ENCODE results near the gene SOAT2. TPM values are rescaled to one million over a fixed set of nuclear protein-coding genes. Genes with fewer than 3 reads are reported as not detected.
"Not testable (repeated sequence)": the region's sequence is repeated elsewhere in the genome, so short reads cannot be mapped to it uniquely, and the experiment has no call there.

The SOAT2 gene
- total and polyA plus RNA-seq, 5 experiments from 2014 or later, result 0.42 to 0.80 (median 0.71) TPM

DNA sequence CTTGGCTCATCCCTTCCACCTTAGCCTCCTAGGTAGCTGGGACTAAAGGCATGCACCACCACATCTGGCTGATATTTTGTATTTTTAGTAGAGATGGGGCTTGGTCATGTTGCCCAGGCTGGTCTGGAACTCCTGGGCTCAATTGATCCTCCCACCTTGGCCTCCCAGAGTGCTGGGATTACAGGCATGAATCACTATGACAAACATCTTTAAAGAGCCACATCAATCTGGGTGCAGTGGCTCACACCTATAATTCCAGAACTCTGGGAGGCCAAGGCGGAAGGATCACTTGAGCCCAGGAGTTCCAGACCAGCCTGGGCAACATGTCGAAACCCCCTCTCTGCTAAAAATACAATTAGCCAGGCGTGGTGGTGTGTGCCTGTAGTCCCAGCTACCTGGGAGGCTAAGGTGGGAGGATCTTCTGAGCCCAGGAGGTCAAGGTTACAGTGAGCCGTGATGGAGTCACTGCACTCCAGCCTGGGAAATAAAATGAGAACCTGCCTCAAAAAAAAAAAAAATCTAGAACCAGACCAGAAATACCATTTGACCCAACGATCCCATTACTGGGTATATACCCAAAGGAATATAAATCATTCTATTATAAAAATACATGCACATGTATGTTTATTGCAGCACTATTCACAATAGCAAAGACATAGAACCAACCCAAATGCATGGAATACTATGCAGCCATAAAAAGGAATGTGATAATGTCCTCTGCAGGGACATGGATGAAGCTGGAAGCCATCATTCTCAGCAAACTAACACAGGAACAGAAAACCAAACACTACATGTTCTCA lies 8.3 kb upstream of the SOAT2 start:
- not testable (repeated sequence) for ATAC-seq, H3K36me3 Mint-ChIP-seq, H3K27me3 Mint-ChIP-seq, H3K9me3 Mint-ChIP-seq, DNase-seq
- POLR2A ChIA-PET, result interaction anchor here (0.9 to 4.7 kb wide), 4 partner anchors 8 to 86 kb away, joined by 3 to 26 read pairs (median 6); partner anchors contain the start of genes CSAD, SOAT2, SPRYD3 and ZNF740
- H3K27ac Mint-ChIP-seq, result peak overlapping the region in 1 of 10 donors; percentile 31
- peak overlapping the region in 2 of 10 donors; percentile 44 to 53 for H3K4me3 Mint-ChIP-seq
- H3K4me1 Mint-ChIP-seq, result peaks cover 27 to 42% (median 33%) of the 10 kb centered on the region in 4 donors

DNA sequence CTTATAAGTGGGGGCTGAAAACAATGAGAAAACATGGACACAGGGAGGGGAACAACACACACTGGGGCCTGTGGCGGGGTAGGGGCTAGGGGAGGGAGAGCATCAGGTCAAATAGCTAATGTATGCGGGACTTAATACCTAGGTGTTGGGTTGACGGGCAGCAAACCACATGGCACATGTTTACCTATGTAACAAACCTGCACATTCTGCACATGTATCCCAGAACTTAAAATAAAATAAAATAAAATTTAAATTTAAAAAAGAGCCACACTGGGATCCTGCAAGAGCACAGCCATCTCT lies 7.7 kb upstream of the SOAT2 start:
- Mint-ChIP-seq H3K4me3 (peak overlapping the region in 2 of 10 donors; percentile 44 to 53), H3K4me1 (peaks cover 27 to 42% (median 36%) of the 10 kb centered on the region in 4 donors), H3K27ac (peak overlapping the region in 2 of 10 donors; percentile 18 to 31)
- not testable (repeated sequence) for ATAC-seq, DNase-seq, H3K27me3 Mint-ChIP-seq, H3K9me3 Mint-ChIP-seq, H3K36me3 Mint-ChIP-seq
- POLR2A ChIA-PET, result interaction anchor here (1.1 to 4.7 kb wide), 2 partner anchors 16 to 85 kb away, joined by 3 to 26 read pairs; partner anchors contain the start of genes CSAD, SPRYD3 and ZNF740

DNA sequence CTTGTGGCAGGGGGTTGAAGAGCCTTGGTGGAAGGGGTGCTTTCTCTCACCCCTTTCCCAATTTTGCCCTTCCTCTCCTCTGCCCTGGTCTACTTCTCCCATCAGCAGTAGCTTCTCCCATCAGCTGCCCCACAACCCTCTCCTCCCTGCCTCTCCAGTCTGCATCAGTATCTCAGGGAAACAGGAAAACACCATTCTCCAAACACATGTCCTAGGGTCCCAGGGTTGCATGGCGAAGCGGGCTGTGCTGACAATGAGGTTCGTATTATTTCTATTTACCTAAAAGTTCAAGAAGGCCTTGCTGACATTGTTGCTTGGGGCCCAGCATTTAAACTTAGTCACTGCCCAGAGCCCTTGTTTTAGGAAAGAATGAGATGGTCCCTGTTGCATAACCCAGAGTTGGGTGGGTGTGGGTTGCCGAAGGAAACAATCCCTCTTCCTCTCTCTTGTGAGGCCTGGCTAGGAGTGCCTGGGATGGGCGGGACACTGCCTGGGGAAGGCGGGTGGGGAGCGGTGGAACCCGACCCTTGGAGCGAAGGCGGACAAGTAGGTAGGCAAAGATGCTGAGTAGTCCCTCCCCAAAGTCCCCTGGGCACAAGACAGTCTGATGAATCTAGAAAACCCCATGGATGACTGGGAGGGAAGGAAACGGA lies 7.1 kb upstream of the SOAT2 start:
- peak overlapping the region in 8 of 10 donors; percentile 24 to 92 (median 49) for H3K4me3 Mint-ChIP-seq
- peaks cover 0 to 2% (median 0%) of the 10 kb centered on the region in 3 donors for H3K36me3 Mint-ChIP-seq
- H3K27ac Mint-ChIP-seq, result peak overlapping the region in 7 of 10 donors; percentile 36 to 82 (median 53)
- H3K9me3 Mint-ChIP-seq, result no peaks in the 10 kb centered on the region
- H3K27me3 Mint-ChIP-seq, result peaks cover 0 to 3% (median 0%) of the 10 kb centered on the region in 5 donors
- no peak for ATAC-seq
- POLR2A ChIA-PET, result interaction anchor here (1.1 to 4.9 kb wide), 3 partner anchors 16 to 85 kb away, joined by 3 to 58 read pairs (median 26); partner anchors contain the start of genes CSAD, SPRYD3 and ZNF740
- peaks cover 27 to 42% (median 38%) of the 10 kb centered on the region in 4 donors for H3K4me1 Mint-ChIP-seq
- DNase-seq, result no peak

DNA sequence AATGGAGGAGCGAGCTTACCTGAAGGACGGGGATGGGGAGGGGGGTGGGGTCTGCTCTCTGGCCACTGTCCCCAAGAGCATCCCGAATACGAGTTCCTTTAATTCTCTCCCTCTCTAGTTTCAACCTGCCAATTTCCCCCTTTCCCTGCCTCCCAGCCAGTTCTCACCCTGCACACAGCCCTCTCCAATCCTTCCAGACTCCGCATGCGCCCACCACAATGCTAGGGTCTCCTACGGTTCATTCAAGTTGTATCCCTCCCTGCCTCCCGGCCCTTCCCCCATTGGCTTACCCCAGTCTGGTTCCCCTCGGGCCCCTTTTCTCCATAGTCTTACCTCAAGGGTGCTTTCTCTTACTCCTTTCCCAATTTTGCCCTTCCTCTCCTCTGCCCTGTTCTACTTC lies 6.5 kb upstream of the SOAT2 start:
- Mint-ChIP-seq H3K27ac (peak overlapping the region; percentile 47 to 87 (median 75)), H3K9me3 (no peaks in the 10 kb centered on the region), H3K4me1 (peaks cover 27 to 42% (median 41%) of the 10 kb centered on the region in 4 donors), H3K27me3 (peaks cover 0 to 1% (median 0%) of the 10 kb centered on the region in 5 donors), H3K4me3 (peak overlapping the region; percentile 70 to 92 (median 82)), H3K36me3 (peaks cover 0 to 2% (median 0%) of the 10 kb centered on the region in 3 donors)
- DNase-seq (no peak), ATAC-seq (no peak)
- POLR2A ChIA-PET, result interaction anchor here (4.9 kb wide), 1 partner anchor 17 kb away, joined by 58 read pairs; the partner anchor contains the start of gene SPRYD3

DNA sequence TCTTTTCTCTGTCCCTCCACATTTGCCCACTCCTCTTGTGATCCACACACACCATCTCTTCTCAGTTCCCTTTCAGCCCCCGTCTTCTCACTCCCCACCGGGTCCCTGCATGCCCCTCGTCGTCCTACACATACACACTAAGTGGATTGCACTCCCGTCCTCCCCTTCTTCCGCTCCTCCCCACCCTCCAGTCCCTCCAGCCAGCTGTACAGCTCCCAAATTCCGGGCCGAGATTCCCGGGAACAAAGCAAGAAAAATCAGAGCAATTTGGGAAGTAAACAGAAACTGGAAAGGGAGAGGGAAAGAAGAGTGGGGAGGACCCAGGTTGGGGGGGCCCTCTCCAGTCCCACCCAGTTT lies 6.1 kb upstream of the SOAT2 start:
- Mint-ChIP-seq H3K4me3 (peak overlapping the region; percentile 70 to 92 (median 82)), H3K36me3 (peaks cover 0 to 2% (median 0%) of the 10 kb centered on the region in 3 donors), H3K27ac (peak overlapping the region; percentile 47 to 87 (median 75)), H3K27me3 (peaks cover 0 to 1% (median 0%) of the 10 kb centered on the region in 5 donors), H3K9me3 (no peaks in the 10 kb centered on the region), H3K4me1 (peaks cover 29 to 47% (median 45%) of the 10 kb centered on the region in 4 donors)
- POLR2A ChIA-PET, result interaction anchor here (1.6 to 4.9 kb wide), 4 partner anchors 18 to 50 kb away, joined by 6 to 58 read pairs (median 21); partner anchors contain the start of gene SPRYD3
- DNase-seq, result no peak
- ATAC-seq, result no peak

DNA sequence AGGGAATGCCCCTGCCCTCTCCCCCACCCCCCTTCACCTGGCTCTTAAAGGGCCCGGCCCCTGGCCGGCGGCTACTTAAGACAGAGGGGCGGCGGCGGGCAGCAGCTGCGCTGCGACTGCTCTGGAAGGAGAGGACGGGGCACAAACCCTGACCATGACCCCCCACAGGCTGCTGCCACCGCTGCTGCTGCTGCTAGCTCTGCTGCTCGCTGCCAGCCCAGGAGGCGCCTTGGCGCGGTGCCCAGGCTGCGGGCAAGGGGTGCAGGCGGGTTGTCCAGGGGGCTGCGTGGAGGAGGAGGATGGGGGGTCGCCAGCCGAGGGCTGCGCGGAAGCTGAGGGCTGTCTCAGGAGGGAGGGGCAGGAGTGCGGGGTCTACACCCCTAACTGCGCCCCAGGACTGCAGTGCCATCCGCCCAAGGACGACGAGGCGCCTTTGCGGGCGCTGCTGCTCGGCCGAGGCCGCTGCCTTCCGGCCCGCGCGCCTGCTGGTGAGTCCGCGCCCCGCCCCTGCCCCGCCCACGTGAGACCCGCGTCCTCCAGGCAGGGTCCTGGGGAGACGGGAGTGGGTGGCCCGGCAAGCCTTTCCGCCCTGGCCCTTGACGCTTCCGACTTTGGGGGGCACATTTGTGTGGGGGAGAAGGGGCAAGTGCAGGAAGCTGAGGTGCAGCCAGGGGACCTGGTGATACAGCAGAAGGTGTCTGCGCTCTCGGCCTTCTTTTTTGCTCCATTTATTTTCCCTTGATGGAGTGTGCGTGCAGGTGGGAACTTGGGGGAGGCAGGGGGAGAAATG lies 5.5 kb upstream of the SOAT2 start, which contains the start of gene IGFBP6:
TSS of gene IGFBP6 (plus strand) at position 104 of the 790 bp plus-strand sequence. CDS start at position 155, 51 bp downstream.
- peaks cover 0 to 1% (median 0%) of the 10 kb centered on the region in 5 donors for H3K27me3 Mint-ChIP-seq
- ATAC-seq (peak; percentile 54 to 76), DNase-seq (peak; percentile 29 to 79 (median 60))
- H3K36me3 Mint-ChIP-seq, result peaks cover 0 to 2% (median 0%) of the 10 kb centered on the region in 3 donors
- no peaks in the 10 kb centered on the region for H3K9me3 Mint-ChIP-seq
- H3K4me3 Mint-ChIP-seq, result peak within 1 kb of the TSS; percentile 79 to 92 (median 86)
- peaks cover 33 to 52% (median 50%) of the 10 kb centered on the region in 4 donors for H3K4me1 Mint-ChIP-seq
- peak within 1 kb of the TSS; percentile 76 to 93 (median 84) for H3K27ac Mint-ChIP-seq
- POLR2A ChIA-PET, result interaction anchor here (0.7 to 4.9 kb wide), 9 partner anchors 13 to 227 kb away, joined by 3 to 58 read pairs (median 5); partner anchors contain the start of gene SPRYD3

DNA sequence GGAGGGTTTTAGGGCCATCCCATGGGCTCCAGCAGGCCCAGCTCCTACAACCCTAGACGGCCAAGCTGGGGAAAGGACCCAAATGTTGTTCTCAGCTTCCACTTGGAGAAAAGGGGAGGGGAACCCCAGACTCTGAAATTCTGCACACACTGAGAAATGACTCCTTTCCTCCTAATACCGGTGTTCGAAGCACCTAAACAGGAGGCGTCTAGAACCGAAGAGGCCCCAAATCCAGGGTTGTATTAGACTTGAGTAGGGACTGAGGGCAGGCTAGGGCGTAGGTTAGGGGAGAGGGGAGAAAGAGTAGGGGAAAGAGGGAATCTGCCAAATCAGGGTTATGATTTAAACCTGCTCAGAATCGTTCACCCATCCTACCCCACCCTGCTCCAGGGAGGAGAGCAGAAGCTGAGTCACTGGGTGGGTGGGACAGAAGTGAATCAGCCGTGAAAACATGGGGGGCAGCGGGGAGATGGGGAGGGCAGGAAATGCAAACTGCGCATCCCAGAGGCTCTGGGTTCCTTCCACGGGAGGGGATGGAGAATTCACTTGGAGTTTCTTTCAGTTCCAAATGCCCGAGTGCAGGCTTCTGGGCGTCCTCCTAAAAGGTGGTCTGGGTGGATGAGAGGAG lies 4.8 kb upstream of the SOAT2 start:
- peaks cover 0 to 2% (median 0%) of the 10 kb centered on the region in 3 donors for H3K36me3 Mint-ChIP-seq
- DNase-seq (peak in 1 of 10 donors; percentile 13), ATAC-seq (peak in 1 of 2 donors; percentile 6)
- H3K27ac Mint-ChIP-seq, result peak overlapping the region; percentile 76 to 93 (median 84)
- peaks cover 0 to 1% (median 0%) of the 10 kb centered on the region in 5 donors for H3K27me3 Mint-ChIP-seq
- peaks cover 40 to 59% (median 57%) of the 10 kb centered on the region in 4 donors for H3K4me1 Mint-ChIP-seq
- H3K9me3 Mint-ChIP-seq, result no peaks in the 10 kb centered on the region
- peak overlapping the region; percentile 79 to 91 (median 86) for H3K4me3 Mint-ChIP-seq
- POLR2A ChIA-PET, result interaction anchor here (0.7 to 4.9 kb wide), 10 partner anchors 14 to 227 kb away, joined by 3 to 58 read pairs (median 5); partner anchors contain the start of gene SPRYD3

DNA sequence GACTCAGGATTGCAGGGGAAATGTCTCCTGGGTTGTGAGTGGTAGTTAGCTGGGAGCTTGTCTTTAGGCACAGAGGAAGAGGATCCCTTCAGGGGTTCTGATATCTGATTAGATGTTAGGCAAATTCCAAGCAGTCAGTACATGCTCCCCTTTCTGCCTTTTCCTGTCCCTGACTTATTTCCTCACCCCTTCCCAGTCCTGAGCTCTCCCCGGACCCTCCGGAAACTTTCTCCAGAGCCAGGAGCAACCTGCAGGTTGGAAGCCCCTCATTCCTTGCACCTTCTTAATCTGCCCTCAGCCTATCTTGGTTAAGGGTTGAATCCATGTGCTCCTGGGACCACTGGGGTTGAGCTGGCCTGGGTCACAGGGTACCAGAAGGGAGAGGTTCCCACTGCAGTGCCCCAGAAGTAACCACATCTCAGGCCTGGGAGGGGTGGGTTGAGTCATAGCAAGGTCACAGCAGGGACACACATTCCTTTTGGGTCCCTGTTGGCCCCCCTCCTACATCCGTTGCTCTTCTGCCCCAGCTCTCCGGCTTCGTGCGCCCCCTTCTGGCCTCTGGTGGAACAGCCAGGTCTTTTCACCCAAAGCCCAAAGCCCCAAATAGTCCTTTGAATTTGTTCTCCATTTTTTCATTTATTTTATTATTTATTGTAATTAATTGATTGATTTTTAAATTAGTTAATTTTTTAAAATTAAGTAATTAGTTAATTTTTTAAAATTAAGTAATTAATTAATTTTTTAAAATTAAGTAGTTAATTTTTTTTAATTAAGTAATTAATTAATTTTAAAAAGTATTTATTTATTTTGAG lies 4.0 kb upstream of the SOAT2 start:
- H3K4me1 Mint-ChIP-seq, result peaks cover 38 to 62% (median 59%) of the 10 kb centered on the region in 4 donors
- POLR2A ChIA-PET, result interaction anchor here (0.5 to 4.9 kb wide), 9 partner anchors 20 to 140 kb away, joined by 3 to 58 read pairs (median 5); partner anchors contain the start of gene SPRYD3
- H3K27ac Mint-ChIP-seq, result peak overlapping the region; percentile 56 to 93 (median 82)
- DNase-seq, result peak; percentile 77 to 93 (median 86)
- ATAC-seq, result peak; percentile 33 to 39
- H3K36me3 Mint-ChIP-seq, result peaks cover 0 to 2% (median 0%) of the 10 kb centered on the region in 3 donors
- H3K27me3 Mint-ChIP-seq, result peaks cover 0 to 1% (median 0%) of the 10 kb centered on the region in 5 donors
- H3K9me3 Mint-ChIP-seq, result no peaks in the 10 kb centered on the region
- peak overlapping the region; percentile 79 to 91 (median 86) for H3K4me3 Mint-ChIP-seq

DNA sequence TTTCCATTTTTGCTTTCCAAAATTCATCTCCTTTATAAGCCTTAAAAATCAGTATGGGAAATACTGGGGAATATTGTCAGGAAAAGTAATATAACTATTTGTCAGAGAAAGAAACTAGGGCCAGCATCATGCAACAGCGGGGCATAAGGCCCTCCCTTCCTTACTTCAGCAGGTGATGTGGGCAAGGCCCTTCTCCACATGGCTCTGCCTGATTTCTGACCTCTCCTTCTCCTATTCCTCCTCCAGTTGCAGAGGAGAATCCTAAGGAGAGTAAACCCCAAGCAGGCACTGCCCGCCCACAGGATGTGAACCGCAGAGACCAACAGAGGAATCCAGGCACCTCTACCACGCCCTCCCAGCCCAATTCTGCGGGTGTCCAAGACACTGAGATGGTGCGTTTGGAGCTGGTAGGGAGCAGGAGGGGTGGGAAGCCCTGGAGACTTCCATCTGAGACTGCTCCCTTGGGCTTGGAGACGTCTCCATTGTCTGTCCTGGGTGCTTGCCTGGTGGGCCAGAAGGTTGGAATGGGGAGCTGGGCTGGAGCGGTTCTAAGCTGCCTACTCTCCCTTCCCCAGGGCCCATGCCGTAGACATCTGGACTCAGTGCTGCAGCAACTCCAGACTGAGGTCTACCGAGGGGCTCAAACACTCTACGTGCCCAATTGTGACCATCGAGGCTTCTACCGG lies 2.7 kb upstream of the SOAT2 start:
- ATAC-seq, result no peak
- Mint-ChIP-seq H3K27me3 (peaks cover 0 to 1% (median 0%) of the 10 kb centered on the region in 5 donors), H3K9me3 (no peaks in the 10 kb centered on the region), H3K4me1 (peaks cover 44 to 71% (median 68%) of the 10 kb centered on the region in 4 donors), H3K36me3 (no peaks in the 10 kb centered on the region), H3K4me3 (peak overlapping the region in 1 of 10 donors; percentile 4), H3K27ac (no peak overlapping the region)
- POLR2A ChIA-PET, result interaction anchor here (1.8 to 4.9 kb wide), 3 partner anchors 21 to 46 kb away, joined by 4 to 58 read pairs (median 7); partner anchors contain the start of gene SPRYD3
- DNase-seq, result no peak

DNA sequence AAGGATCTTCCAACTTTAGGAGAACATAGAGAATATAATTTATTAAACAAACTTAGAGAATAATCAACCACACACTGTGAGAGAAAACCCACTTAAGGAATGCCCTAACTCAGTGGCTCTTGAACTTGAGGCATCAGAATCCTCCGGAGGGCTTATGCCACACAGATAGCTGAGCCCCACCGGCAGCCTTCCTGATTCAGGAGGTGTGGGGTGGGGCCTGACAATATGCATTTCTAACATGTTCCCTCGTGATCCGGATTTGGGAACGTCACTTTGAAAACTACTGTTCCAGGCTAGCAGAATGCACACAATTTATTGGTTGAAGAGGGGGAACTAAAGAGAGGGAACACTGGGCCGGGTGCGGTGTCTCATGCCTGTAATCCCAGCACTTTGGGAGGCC lies 2.0 kb upstream of the SOAT2 start:
- peak overlapping the region in 6 of 10 donors; percentile 20 to 63 (median 42) for H3K4me3 Mint-ChIP-seq
- H3K36me3 Mint-ChIP-seq, result peaks cover 0 to 3% (median 0%) of the 10 kb centered on the region in 3 donors
- POLR2A ChIA-PET, result interaction anchor here (0.7 to 4.9 kb wide), 3 partner anchors 11 to 47 kb away, joined by 6 to 58 read pairs (median 7); partner anchors contain the start of gene SPRYD3
- DNase-seq (no peak), ATAC-seq (no peak)
- H3K27me3 Mint-ChIP-seq, result peaks cover 0 to 1% (median 0%) of the 10 kb centered on the region in 5 donors
- peaks cover 47 to 70% (median 66%) of the 10 kb centered on the region in 4 donors for H3K4me1 Mint-ChIP-seq
- peak overlapping the region in 4 of 10 donors; percentile 36 to 88 (median 57) for H3K27ac Mint-ChIP-seq
- H3K9me3 Mint-ChIP-seq, result no peaks in the 10 kb centered on the region
